Osteocyte (in vitro differentiated cells): ENCODE data around the gene CD79B. TPM values are rescaled to one million over a fixed set of nuclear protein-coding genes. Genes with fewer than 3 reads are reported as not detected.

Experiments used
- DNase-seq: peaks from one replicate; pipeline ENCODE4 v3.0.0; 2021; ENCODE audit warnings: mixed read lengths; ENCODE audit not compliant: unreplicated experiment; ENCODE audit errors: extremely low spot score
- H3K27ac Mint-ChIP-seq: one replicate; pipeline ENCODE4 v1.8.0; 2021; ENCODE audit warnings: mild to moderate bottlenecking, mixed read lengths; ENCODE audit not compliant: unreplicated experiment
- H3K27me3 Mint-ChIP-seq: one replicate; pipeline ENCODE4 v1.8.0; 2021; ENCODE audit warnings: mixed read lengths; ENCODE audit not compliant: unreplicated experiment
- H3K36me3 Mint-ChIP-seq: one replicate; pipeline ENCODE4 v1.8.0; 2021; ENCODE audit warnings: mixed read lengths; ENCODE audit not compliant: unreplicated experiment
- H3K4me1 Mint-ChIP-seq: one replicate; pipeline ENCODE4 v1.8.0; 2021; ENCODE audit warnings: mixed read lengths; ENCODE audit not compliant: unreplicated experiment
- H3K4me3 Mint-ChIP-seq: one replicate; pipeline ENCODE4 v1.8.0; 2021; ENCODE audit warnings: mild to moderate bottlenecking, moderate library complexity, mixed read lengths; ENCODE audit not compliant: unreplicated experiment
- H3K9me3 Mint-ChIP-seq: one replicate; pipeline ENCODE4 v1.8.0; 2021; ENCODE audit warnings: mixed read lengths; ENCODE audit not compliant: unreplicated experiment
- total RNA-seq: library from RNA; stranded (reverse); gene quantifications from 2 replicates; pipeline ENCODE4 v1.2.1, GENCODE V29; 2021
- TF ChIP-seq, protein P1 (sequence below): fragments of 200-600 bp; sonication (generic); IDR thresholded peaks from 2 replicates; pipeline ENCODE4 v1.5.0; 2021; ENCODE audit warnings: antibody characterized with exemption, mild to moderate bottlenecking, moderate library complexity

CD79B gene
- total RNA-seq, 1 donor from 2014 or later: not detected

- Mint-ChIP-seq H3K27ac (no peak overlapping the region), H3K4me3 (no peak overlapping the region), H3K27me3 (peaks cover 22% of the 10 kb centered on the region), H3K4me1 (no peaks in the 10 kb centered on the region), H3K9me3 (no peaks in the 10 kb centered on the region), H3K36me3 (no peaks in the 10 kb centered on the region)
- TF ChIP-seq, protein P1, sequence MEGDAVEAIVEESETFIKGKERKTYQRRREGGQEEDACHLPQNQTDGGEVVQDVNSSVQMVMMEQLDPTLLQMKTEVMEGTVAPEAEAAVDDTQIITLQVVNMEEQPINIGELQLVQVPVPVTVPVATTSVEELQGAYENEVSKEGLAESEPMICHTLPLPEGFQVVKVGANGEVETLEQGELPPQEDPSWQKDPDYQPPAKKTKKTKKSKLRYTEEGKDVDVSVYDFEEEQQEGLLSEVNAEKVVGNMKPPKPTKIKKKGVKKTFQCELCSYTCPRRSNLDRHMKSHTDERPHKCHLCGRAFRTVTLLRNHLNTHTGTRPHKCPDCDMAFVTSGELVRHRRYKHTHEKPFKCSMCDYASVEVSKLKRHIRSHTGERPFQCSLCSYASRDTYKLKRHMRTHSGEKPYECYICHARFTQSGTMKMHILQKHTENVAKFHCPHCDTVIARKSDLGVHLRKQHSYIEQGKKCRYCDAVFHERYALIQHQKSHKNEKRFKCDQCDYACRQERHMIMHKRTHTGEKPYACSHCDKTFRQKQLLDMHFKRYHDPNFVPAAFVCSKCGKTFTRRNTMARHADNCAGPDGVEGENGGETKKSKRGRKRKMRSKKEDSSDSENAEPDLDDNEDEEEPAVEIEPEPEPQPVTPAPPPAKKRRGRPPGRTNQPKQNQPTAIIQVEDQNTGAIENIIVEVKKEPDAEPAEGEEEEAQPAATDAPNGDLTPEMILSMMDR: no peak
- DNase-seq: no peak
These were observed 35.8 kb upstream of the CD79B start for GRCh38 chr17:63967953-63968352.

- DNase-seq: no peak
- Mint-ChIP-seq H3K27me3 (peaks cover 22% of the 10 kb centered on the region), H3K4me1 (no peaks in the 10 kb centered on the region), H3K36me3 (no peaks in the 10 kb centered on the region), H3K4me3 (no peak overlapping the region), H3K9me3 (no peaks in the 10 kb centered on the region), H3K27ac (no peak overlapping the region)
- TF ChIP-seq, protein P1: no peak
These were observed 34.6 kb upstream of the CD79B start for GRCh38 chr17:63966646-63967264.

- H3K9me3 Mint-ChIP-seq: no peaks in the 10 kb centered on the region
- TF ChIP-seq, protein P1: no peak
- H3K36me3 Mint-ChIP-seq: no peaks in the 10 kb centered on the region
- peaks cover 14% of the 10 kb centered on the region for H3K27me3 Mint-ChIP-seq
- no peak for DNase-seq
- H3K4me3 Mint-ChIP-seq: no peak overlapping the region
- H3K4me1 Mint-ChIP-seq: no peaks in the 10 kb centered on the region
- no peak overlapping the region for H3K27ac Mint-ChIP-seq
These were observed 31.0 kb upstream of the CD79B start for GRCh38 chr17:63963123-63963522.

- Mint-ChIP-seq H3K27ac (no peak overlapping the region), H3K4me1 (no peaks in the 10 kb centered on the region), H3K4me3 (no peak overlapping the region), H3K36me3 (no peaks in the 10 kb centered on the region), H3K27me3 (peaks cover 12% of the 10 kb centered on the region), H3K9me3 (no peaks in the 10 kb centered on the region)
- DNase-seq: no peak
- TF ChIP-seq, protein P1: no peak
These were observed 30.2 kb upstream of the CD79B start for GRCh38 chr17:63962298-63962744.

GRCh38 chr17:63961355-63962212 lies 29.5 kb upstream of the CD79B start:
- peaks cover 8% of the 10 kb centered on the region for H3K27me3 Mint-ChIP-seq
- H3K4me3 Mint-ChIP-seq: no peak overlapping the region
- DNase-seq: no peak
- no peaks in the 10 kb centered on the region for H3K4me1 Mint-ChIP-seq
- H3K9me3 Mint-ChIP-seq: no peaks in the 10 kb centered on the region
- H3K36me3 Mint-ChIP-seq: no peaks in the 10 kb centered on the region
- no peak overlapping the region for H3K27ac Mint-ChIP-seq
- TF ChIP-seq, protein P1: no peak
